RWPE2 (cell line): ENCODE results near the gene WDFY2.

ENCODE experiments used
- ATAC-seq: fragments of 200-7000 bp; cut with Tn5 transposase; 3 replicates; pipeline ENCODE4 v1.9.1; 2021; ENCODE audit warnings: low read depth
- DNase-seq: peaks from one replicate; pipeline ENCODE4 v3.0.0-alpha.2; 2020; ENCODE audit warnings: low spot score
- H3K27ac ChIP-seq: fragments of 450-650 bp; 2 replicates; pipeline ENCODE4 v1.5.1; 2017; ENCODE audit warnings: mild to moderate bottlenecking; ENCODE audit not compliant: poor library complexity, severe bottlenecking
- H3K27me3 ChIP-seq: fragments of 250-450 bp; sonication (Bioruptor Pico); 2 replicates; pipeline ENCODE4 v1.5.1; 2021; ENCODE audit warnings: mild to moderate bottlenecking, moderate library complexity; ENCODE audit not compliant: insufficient read depth, poor library complexity, severe bottlenecking
- H3K36me3 ChIP-seq: fragments of 250-450 bp; sonication (Bioruptor Pico); 2 replicates; pipeline ENCODE4 v1.5.1; 2020; ENCODE audit warnings: low read depth, mild to moderate bottlenecking, moderate library complexity
- H3K4me1 ChIP-seq: fragments of 250-450 bp; sonication (Bioruptor Pico); 2 replicates; pipeline ENCODE4 v1.5.1; 2021; ENCODE audit warnings: mild to moderate bottlenecking, moderate library complexity; ENCODE audit not compliant: insufficient read depth, poor library complexity, severe bottlenecking
- H3K4me3 ChIP-seq: fragments of 250-450 bp; sonication (Bioruptor Pico); 2 replicates; pipeline ENCODE4 v1.5.1; 2021; ENCODE audit warnings: mild to moderate bottlenecking, moderate library complexity; ENCODE audit not compliant: severe bottlenecking
- H3K9me3 ChIP-seq: fragments of 250-450 bp; sonication (Bioruptor Pico); 2 replicates; pipeline ENCODE4 v1.5.1; 2021; ENCODE audit warnings: mild to moderate bottlenecking, moderate library complexity; ENCODE audit not compliant: severe bottlenecking
- TF ChIP-seq, protein P1 (sequence below): fragments of 450-650 bp; IDR thresholded peaks from one replicate; pipeline ENCODE4 v1.5.1; 2017; ENCODE audit warnings: mild to moderate bottlenecking, moderate library complexity; ENCODE audit not compliant: poor library complexity, severe bottlenecking

WDFY2 gene

DNA sequence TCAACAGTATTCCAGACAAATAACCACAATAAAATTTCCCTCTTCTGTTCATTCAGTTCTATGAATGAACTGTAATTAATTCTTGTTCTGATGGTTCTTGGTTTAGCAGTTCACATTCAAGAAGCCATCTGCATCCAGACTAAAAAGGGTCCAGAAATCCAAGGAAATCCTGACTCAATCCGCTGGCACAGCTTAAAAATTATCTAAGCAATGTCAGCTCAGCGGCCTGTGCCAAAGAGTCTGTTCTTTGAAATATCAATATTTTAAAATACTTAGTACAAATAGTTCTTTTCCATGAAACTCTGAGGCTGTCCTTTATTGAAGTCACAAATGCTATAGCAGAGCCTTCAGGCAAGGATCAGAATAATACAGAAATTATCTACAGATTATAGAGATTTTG lies 162.5 kb downstream of the WDFY2 start:
- Histone ChIP-seq H3K9me3 (peaks cover 2% of the 10 kb centered on the region), H3K4me1 (no peaks in the 10 kb centered on the region), H3K36me3 (peaks cover 69% of the 10 kb centered on the region), H3K27me3 (no peaks in the 10 kb centered on the region), H3K27ac (no peak overlapping the region), H3K4me3 (no peak overlapping the region)
- ATAC-seq (no peak), DNase-seq (no peak)
- TF ChIP-seq, protein P1, sequence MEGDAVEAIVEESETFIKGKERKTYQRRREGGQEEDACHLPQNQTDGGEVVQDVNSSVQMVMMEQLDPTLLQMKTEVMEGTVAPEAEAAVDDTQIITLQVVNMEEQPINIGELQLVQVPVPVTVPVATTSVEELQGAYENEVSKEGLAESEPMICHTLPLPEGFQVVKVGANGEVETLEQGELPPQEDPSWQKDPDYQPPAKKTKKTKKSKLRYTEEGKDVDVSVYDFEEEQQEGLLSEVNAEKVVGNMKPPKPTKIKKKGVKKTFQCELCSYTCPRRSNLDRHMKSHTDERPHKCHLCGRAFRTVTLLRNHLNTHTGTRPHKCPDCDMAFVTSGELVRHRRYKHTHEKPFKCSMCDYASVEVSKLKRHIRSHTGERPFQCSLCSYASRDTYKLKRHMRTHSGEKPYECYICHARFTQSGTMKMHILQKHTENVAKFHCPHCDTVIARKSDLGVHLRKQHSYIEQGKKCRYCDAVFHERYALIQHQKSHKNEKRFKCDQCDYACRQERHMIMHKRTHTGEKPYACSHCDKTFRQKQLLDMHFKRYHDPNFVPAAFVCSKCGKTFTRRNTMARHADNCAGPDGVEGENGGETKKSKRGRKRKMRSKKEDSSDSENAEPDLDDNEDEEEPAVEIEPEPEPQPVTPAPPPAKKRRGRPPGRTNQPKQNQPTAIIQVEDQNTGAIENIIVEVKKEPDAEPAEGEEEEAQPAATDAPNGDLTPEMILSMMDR: no peak

- peaks cover 78% of the 10 kb centered on the region for H3K36me3 ChIP-seq
- no peak overlapping the region for H3K4me3 ChIP-seq
- no peaks in the 10 kb centered on the region for H3K27me3 ChIP-seq
- DNase-seq (no peak), ATAC-seq (no peak)
- H3K9me3 ChIP-seq: peaks cover 2% of the 10 kb centered on the region
- TF ChIP-seq, protein P1: no peak
- no peaks in the 10 kb centered on the region for H3K4me1 ChIP-seq
- H3K27ac ChIP-seq: no peak overlapping the region
These were observed 163.5 kb downstream of the WDFY2 start for GRCh38 chr13:51747438-51748434.

GRCh38 chr13:51756651-51757050 lies 172.4 kb downstream of the WDFY2 start:
- Histone ChIP-seq H3K36me3 (peaks cover 87% of the 10 kb centered on the region), H3K9me3 (no peaks in the 10 kb centered on the region), H3K4me3 (no peak overlapping the region), H3K27me3 (no peaks in the 10 kb centered on the region), H3K27ac (no peak overlapping the region), H3K4me1 (no peaks in the 10 kb centered on the region)
- no peak for ATAC-seq
- no peak for DNase-seq
- TF ChIP-seq, protein P1: no peak

DNA sequence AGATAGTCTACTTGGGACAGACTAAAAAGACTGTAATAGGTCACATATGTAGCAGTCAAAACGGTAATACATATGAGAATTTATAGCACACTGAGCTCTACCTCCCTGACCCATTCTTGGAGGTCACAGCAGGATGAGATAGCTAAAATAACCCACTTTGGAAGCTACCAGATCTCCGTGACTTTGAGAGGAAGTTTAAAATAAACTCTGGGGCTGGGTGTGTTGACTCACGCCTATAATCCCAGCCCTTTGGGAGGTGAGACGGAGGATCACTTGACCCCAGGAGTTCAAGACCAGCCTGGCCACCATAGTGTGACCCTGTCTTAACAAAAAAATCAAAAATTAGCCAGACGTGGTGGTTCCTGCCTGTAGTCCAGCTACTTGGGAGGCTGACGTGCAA lies 174.4 kb downstream of the WDFY2 start:
- Histone ChIP-seq H3K27me3 (no peaks in the 10 kb centered on the region), H3K9me3 (no peaks in the 10 kb centered on the region), H3K27ac (no peak overlapping the region), H3K36me3 (peaks cover 80% of the 10 kb centered on the region), H3K4me1 (no peaks in the 10 kb centered on the region), H3K4me3 (no peak overlapping the region)
- no peak for DNase-seq
- TF ChIP-seq, protein P1: no peak
- ATAC-seq: no peak

DNA sequence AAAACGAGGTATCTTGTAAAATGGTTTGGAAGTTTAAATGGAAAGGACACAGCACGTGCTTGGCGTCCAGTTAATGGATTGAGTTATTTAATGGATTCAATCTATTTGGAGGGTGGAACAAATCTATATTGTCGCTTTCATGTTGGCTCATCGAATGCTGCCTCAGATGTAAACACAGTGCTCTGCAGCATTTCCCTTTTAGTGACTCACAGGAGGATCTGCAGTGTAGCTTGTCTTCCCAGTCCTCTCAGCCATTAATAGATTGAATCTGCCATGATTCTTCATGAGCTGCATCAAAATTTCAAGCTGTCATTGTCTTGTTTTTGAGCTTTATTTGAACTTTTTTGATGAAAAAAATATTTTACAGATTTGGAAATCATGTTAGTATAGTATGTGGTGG lies 175.0 kb downstream of the WDFY2 start:
- H3K27me3 ChIP-seq: no peaks in the 10 kb centered on the region
- DNase-seq: no peak
- no peaks in the 10 kb centered on the region for H3K4me1 ChIP-seq
- H3K27ac ChIP-seq: no peak overlapping the region
- no peak overlapping the region for H3K4me3 ChIP-seq
- H3K9me3 ChIP-seq: no peaks in the 10 kb centered on the region
- ATAC-seq: no peak; the same call in 2 of the 3 replicates
- peaks cover 80% of the 10 kb centered on the region for H3K36me3 ChIP-seq
- TF ChIP-seq, protein P1: no peak
